DND-41 (cell line): ENCODE measurements around the gene LPCAT1.

Experiments
- ATAC-seq: fragments of 200-7000 bp; cut with Tn5 transposase; 3 replicates; pipeline ENCODE4 v1.9.1; 2021; ENCODE audit warnings: low read depth; ENCODE audit not compliant: insufficient read depth
- DNase-seq: peaks from one replicate; pipeline ENCODE4 v3.0.0-alpha.2; 2020
- H2AFZ ChIP-seq: 2 replicates; pipeline ENCODE4 v1.6.0; 2012; ENCODE audit warnings: low read depth, low read length
- H3K27ac ChIP-seq: 2 replicates; pipeline ENCODE4 v1.5.1; 2012; ENCODE audit warnings: low read length, inconsistent platforms
- H3K27me3 ChIP-seq: fragments of 200-600 bp; sonication (generic); 2 replicates; pipeline ENCODE4 v1.6.0; 2012; ENCODE audit warnings: low read length, mild to moderate bottlenecking, inconsistent platforms; ENCODE audit not compliant: insufficient read depth, poor library complexity
- H3K36me3 ChIP-seq: 2 replicates; pipeline ENCODE4 v1.5.1; 2012; ENCODE audit warnings: low read length, inconsistent platforms; ENCODE audit not compliant: insufficient read depth
- H3K4me1 ChIP-seq: 2 replicates; pipeline ENCODE4 v1.5.1; 2012; ENCODE audit warnings: mild to moderate bottlenecking, low read length; ENCODE audit not compliant: insufficient read depth
- H3K4me2 ChIP-seq: 2 replicates; pipeline ENCODE4 v1.6.0; 2012; ENCODE audit warnings: mild to moderate bottlenecking, moderate library complexity, low read length, inconsistent platforms; ENCODE audit not compliant: insufficient read depth
- H3K4me3 ChIP-seq, 2 experiments: fragments of 200-600 bp in 1 of 2; shearing (Covaris generic) in 1 of 2; 2 replicates each; pipeline ENCODE4 v1.5.1; 2012 to 2016; ENCODE audit warnings: inconsistent platforms in 2 of 2, low read length in 2 of 2, mild to moderate bottlenecking in 2 of 2, low read depth in 1 of 2, moderate library complexity in 1 of 2
- H3K79me2 ChIP-seq: 2 replicates; pipeline ENCODE4 v1.6.0; 2012; ENCODE audit warnings: low read length, inconsistent platforms; ENCODE audit not compliant: insufficient read depth
- H3K9ac ChIP-seq: 2 replicates; pipeline ENCODE4 v1.6.0; 2012; ENCODE audit warnings: low read depth, mild to moderate bottlenecking, inconsistent platforms, low read length, moderate library complexity
- H3K9me3 ChIP-seq: 2 replicates; pipeline ENCODE4 v1.5.1; 2012; ENCODE audit warnings: low read length, moderate library complexity, mild to moderate bottlenecking, inconsistent platforms; ENCODE audit not compliant: insufficient read depth, severe bottlenecking
- H4K20me1 ChIP-seq: 2 replicates; pipeline ENCODE4 v1.6.0; 2012; ENCODE audit warnings: low read length; ENCODE audit not compliant: insufficient read depth
- CTCF ChIP-seq: IDR thresholded peaks from 2 replicates; pipeline ENCODE4 v1.5.1; 2012; ENCODE audit warnings: borderline replicate concordance, low read length, moderate library complexity, mild to moderate bottlenecking; ENCODE audit not compliant: poor library complexity, severe bottlenecking; ENCODE audit errors: extremely low read depth
- EZH2 ChIP-seq: IDR thresholded peaks from 3 replicates; pipeline ENCODE4 v1.6.1; 2012; ENCODE audit warnings: borderline replicate concordance, low read depth, mild to moderate bottlenecking, moderate library complexity, low read length, inconsistent platforms; ENCODE audit not compliant: severe bottlenecking

LPCAT1 gene

GRCh38 chr5:1481266-1481958 lies 42.3 kb downstream of the LPCAT1 start:
- no peak overlapping the region for H2AFZ ChIP-seq
- no peaks in the 10 kb centered on the region for H3K4me1 ChIP-seq
- H3K9ac ChIP-seq: no peak overlapping the region
- no peaks in the 10 kb centered on the region for H3K9me3 ChIP-seq
- H3K4me2 ChIP-seq: no peak overlapping the region
- no peak for TF ChIP-seq CTCF
- no peak for TF ChIP-seq EZH2
- H3K27ac ChIP-seq: no peak overlapping the region
- ATAC-seq: no peak
- no peak for DNase-seq
- H3K79me2 ChIP-seq: no peaks in the 10 kb centered on the region
- no peaks in the 10 kb centered on the region for H3K27me3 ChIP-seq
- peaks cover 28% of the 10 kb centered on the region for H4K20me1 ChIP-seq
- H3K36me3 ChIP-seq: peaks cover 86% of the 10 kb centered on the region
- no peak overlapping the region for H3K4me3 ChIP-seq

GRCh38 chr5:1480806-1481205 lies 43.0 kb downstream of the LPCAT1 start:
- no peak overlapping the region for H3K4me2 ChIP-seq
- H3K36me3 ChIP-seq: peaks cover 86% of the 10 kb centered on the region
- DNase-seq (no peak), ATAC-seq (no peak)
- H4K20me1 ChIP-seq: peaks cover 22% of the 10 kb centered on the region
- H3K27me3 ChIP-seq: no peaks in the 10 kb centered on the region
- H3K9ac ChIP-seq: no peak overlapping the region
- H3K4me3 ChIP-seq: no peak overlapping the region
- no peak for TF ChIP-seq CTCF
- TF ChIP-seq EZH2: no peak
- no peaks in the 10 kb centered on the region for H3K4me1 ChIP-seq
- no peaks in the 10 kb centered on the region for H3K9me3 ChIP-seq
- H3K79me2 ChIP-seq: no peaks in the 10 kb centered on the region
- H2AFZ ChIP-seq: no peak overlapping the region
- H3K27ac ChIP-seq: no peak overlapping the region

GRCh38 chr5:1480217-1480616 lies 43.5 kb downstream of the LPCAT1 start:
- Histone ChIP-seq H2AFZ (no peak overlapping the region), H3K79me2 (no peaks in the 10 kb centered on the region), H3K27me3 (no peaks in the 10 kb centered on the region), H3K4me3 (no peak overlapping the region), H3K4me2 (no peak overlapping the region), H3K9me3 (no peaks in the 10 kb centered on the region), H3K36me3 (peaks cover 86% of the 10 kb centered on the region), H3K9ac (no peak overlapping the region), H3K27ac (no peak overlapping the region), H4K20me1 (peaks cover 18% of the 10 kb centered on the region), H3K4me1 (no peaks in the 10 kb centered on the region)
- DNase-seq (no peak), ATAC-seq (no peak)
- TF ChIP-seq EZH2 (no peak), CTCF (no peak)
